SJCRH30 (cell line): ENCODE measurements around the gene RHBDL2. TPM values are rescaled to one million over a fixed set of nuclear protein-coding genes. Genes with fewer than 3 reads are reported as not detected.
"Not testable (repeated sequence)": the region's sequence is repeated elsewhere in the genome, so short reads cannot be mapped to it uniquely, and the experiment has no call there.

ENCODE experiments used
- DNase-seq, 2 experiments: peaks; one replicate each; pipeline ENCODE4 v3.0.0-alpha.2; 2015 to 2020
- H3K27ac ChIP-seq: fragments of 250-450 bp; sonication (Bioruptor Pico); 2 replicates; pipeline ENCODE4 v1.5.1; 2020; ENCODE audit warnings: mild to moderate bottlenecking, moderate library complexity
- H3K27me3 ChIP-seq: fragments of 250-450 bp; sonication (Bioruptor Pico); 2 replicates; pipeline ENCODE4 v1.5.1; 2020; ENCODE audit warnings: mild to moderate bottlenecking, moderate library complexity
- H3K36me3 ChIP-seq: fragments of 250-450 bp; sonication (Bioruptor Pico); 2 replicates; pipeline ENCODE4 v1.5.1; 2020; ENCODE audit warnings: mild to moderate bottlenecking, moderate library complexity
- H3K4me1 ChIP-seq: fragments of 250-450 bp; sonication (Bioruptor Pico); 2 replicates; pipeline ENCODE4 v1.5.1; 2020; ENCODE audit warnings: mild to moderate bottlenecking, moderate library complexity
- H3K4me3 ChIP-seq: fragments of 250-450 bp; sonication (Bioruptor Pico); 2 replicates; pipeline ENCODE4 v1.5.1; 2020; ENCODE audit warnings: mild to moderate bottlenecking, moderate library complexity
- H3K9me3 ChIP-seq: fragments of 250-450 bp; sonication (Bioruptor Pico); replicated peaks from 2 replicates; pipeline ENCODE4 v1.5.1; 2020; ENCODE audit warnings: mild to moderate bottlenecking, moderate library complexity
- total RNA-seq: library from RNA; depleted of rRNA; stranded (reverse); fragments of >200 nt; shearing (Covaris generic); gene quantifications from 2 replicates; pipeline ENCODE4 v1.2.3, GENCODE V29; 2014; rRNA removed

RHBDL2 gene
- total RNA-seq, 1 experiment from 2014 or later, result 0.10 TPM

- H3K27ac ChIP-seq, result no peak overlapping the region
- no peaks in the 10 kb centered on the region for H3K9me3 ChIP-seq
- H3K36me3 ChIP-seq, result peaks cover 14% of the 10 kb centered on the region
- peaks cover 2% of the 10 kb centered on the region for H3K4me1 ChIP-seq
- no peak overlapping the region for H3K4me3 ChIP-seq
- no peak for DNase-seq
- no peaks in the 10 kb centered on the region for H3K27me3 ChIP-seq
Observed at GRCh38 chr1:38839363-38839762, 102.3 kb downstream of the RHBDL2 start.

GRCh38 chr1:38836316-38836715, 105.3 kb downstream of the RHBDL2 start:
- not testable (repeated sequence) for H3K4me3 ChIP-seq, DNase-seq, H3K27me3 ChIP-seq, H3K36me3 ChIP-seq, H3K9me3 ChIP-seq, H3K27ac ChIP-seq
- H3K4me1 ChIP-seq, result peaks cover 16% of the 10 kb centered on the region

Other genes with a start within 250 kb of the RHBDL2 start
- 11.9 and 13.6 TPM in 2 replicates for gene RRAGC, start 82.1 kb downstream of the RHBDL2 start, total RNA-seq
- gene MYCBP, start 68.5 kb downstream of the RHBDL2 start, total RNA-seq, result 41.1 and 41.2 TPM in 2 replicates
- gene GJA9, start 60.2 kb downstream of the RHBDL2 start, total RNA-seq, result not detected in 2 replicates
- 108 and 110 TPM in 2 replicates for gene AKIRIN1, start 49.4 kb upstream of the RHBDL2 start, total RNA-seq
- 696 and 701 TPM in 2 replicates for gene NDUFS5, start 84.5 kb upstream of the RHBDL2 start, total RNA-seq